HepG2 (cell line): Measurements from ENCODE around the gene RBM8A. TPM values are rescaled to one million over a fixed set of nuclear protein-coding genes. Genes with fewer than 3 reads are reported as not detected.
A peak's percentile ranks its signal among the peaks of the same experiment; 100 is the strongest.

Experiments
- DMAP1 ChIP-seq: IDR thresholded peaks from 2 replicates; pipeline ENCODE4 v1.6.1; 2016
- FOSL1 ChIP-seq: sonication (generic); formaldehyde crosslinking; IDR thresholded peaks from 2 replicates; pipeline ENCODE4 v1.9.0; 2021; ENCODE audit warnings: missing genetic modification reagents, borderline replicate concordance
- HDAC1 ChIP-seq: sonication (generic); formaldehyde crosslinking; IDR thresholded peaks from 2 replicates; pipeline ENCODE4 v1.5.1; 2020; ENCODE audit warnings: mild to moderate bottlenecking, missing genetic modification reagents
- IRX3 ChIP-seq: sonication (generic); formaldehyde crosslinking; IDR thresholded peaks from 2 replicates; pipeline ENCODE4 v1.8.1; 2023; ENCODE audit warnings: mild to moderate bottlenecking, low read depth, missing genetic modification reagents, borderline replicate concordance
- KLF12 ChIP-seq: sonication (generic); formaldehyde crosslinking; IDR thresholded peaks from 2 replicates; pipeline ENCODE4 v1.4.0; 2020; ENCODE audit warnings: missing genetic modification reagents, borderline replicate concordance
- KLF6 ChIP-seq: IDR thresholded peaks from 2 replicates; pipeline ENCODE4 v1.8.0; 2016; ENCODE audit warnings: missing biosample characterization, missing genetic modification reagents
- PPARG ChIP-seq: conservative IDR thresholded peaks from 2 replicates; pipeline ENCODE4 v1.6.1; 2016; ENCODE audit warnings: missing biosample characterization, missing genetic modification reagents
- PTBP1 ChIP-seq: fragments of 200-400 bp; formaldehyde crosslinking; IDR thresholded peaks from 2 replicates; pipeline ENCODE4 v1.6.1; 2018; ENCODE audit warnings: low read length, low read depth; ENCODE audit not compliant: poor library complexity, severe bottlenecking
- SYNCRIP ChIP-seq: fragments of 200-400 bp; formaldehyde crosslinking; IDR thresholded peaks from 2 replicates; pipeline ENCODE4 v1.6.1; 2018; ENCODE audit warnings: mild to moderate bottlenecking, low read depth, low read length; ENCODE audit not compliant: insufficient read depth
- TEAD3 ChIP-seq: optimal IDR thresholded peaks from 2 replicates; pipeline ENCODE3; 2016; ENCODE audit warnings: borderline replicate concordance
- ZBTB33 ChIP-seq: sonication (generic); formaldehyde crosslinking; IDR thresholded peaks from 2 replicates; pipeline ENCODE4 v1.4.0; 2020; ENCODE audit warnings: missing genetic modification reagents
- ZBTB40 ChIP-seq, 2 experiments: fragments of 450-650 bp in 1 of 2; sonication (generic) in 1 of 2; formaldehyde crosslinking in 1 of 2; IDR thresholded peaks; 2 replicates each; pipeline versions ENCODE4 v1.6.1 to v1.8.0; 2016 to 2022; ENCODE audit warnings: antibody characterized with exemption in 1 of 2, mild to moderate bottlenecking in 1 of 2, missing genetic modification reagents in 1 of 2
- ZNF253 ChIP-seq: sonication (generic); formaldehyde crosslinking; IDR thresholded peaks from 2 replicates; pipeline ENCODE4 v1.8.0; 2022; ENCODE audit warnings: mild to moderate bottlenecking, missing genetic modification reagents, borderline replicate concordance
- ZNF350 ChIP-seq: sonication (generic); formaldehyde crosslinking; IDR thresholded peaks from 2 replicates; pipeline ENCODE4 v1.4.0; 2020; ENCODE audit warnings: mild to moderate bottlenecking, low read depth, missing genetic modification reagents, borderline replicate concordance
- ZNF558 ChIP-seq: sonication (generic); formaldehyde crosslinking; IDR thresholded peaks from 2 replicates; pipeline ENCODE4 v1.9.0; 2022; ENCODE audit warnings: mild to moderate bottlenecking, missing genetic modification reagents, borderline replicate concordance
- ZNF772 ChIP-seq: sonication (generic); formaldehyde crosslinking; IDR thresholded peaks from 2 replicates; pipeline ENCODE4 v1.5.0; 2020; ENCODE audit warnings: mild to moderate bottlenecking, missing genetic modification reagents
- ZNF790 ChIP-seq: sonication (generic); formaldehyde crosslinking; IDR thresholded peaks from 2 replicates; pipeline ENCODE4 v1.8.0; 2022; ENCODE audit warnings: missing genetic modification reagents, mild to moderate bottlenecking, borderline replicate concordance
- ZNF83 ChIP-seq: sonication (generic); formaldehyde crosslinking; IDR thresholded peaks from 2 replicates; pipeline ENCODE4 v1.4.0; 2020; ENCODE audit warnings: missing genetic modification reagents, mild to moderate bottlenecking, borderline replicate concordance
- polyA plus RNA-seq, 8 experiments: library from polyadenylated mRNA; depleted of rRNA in 3 of 8; stranded (reverse) in 7 of 8; unstranded in 1 of 8; fragments of >200 nt; fragmentation: Illumina TruSeq in 4 of 8; extraction: Trizol in 4 of 8; gene quantifications; 2 replicates each; pipeline versions ENCODE4 v1.2.1 to v1.2.3, GENCODE V29; 2011 to 2016; ENCODE audit warnings: low read depth in 4 of 8, missing spikeins in 1 of 8, mixed read lengths in 1 of 8; ENCODE audit not compliant: insufficient read depth in 1 of 8
- total RNA-seq, 5 experiments: library from RNA; depleted of rRNA; stranded (reverse); fragments of >200 nt; fragmentation: Illumina TruSeq; extraction: Trizol; gene quantifications; 2 replicates each; pipeline ENCODE4 v1.2.3, GENCODE V29; 2016; ENCODE audit warnings: low read depth in 1 of 5

The RBM8A gene
- total and polyA plus RNA-seq, 2 of the 13 experiments (the other 11 are each of a cell fraction or from before 2014, with no cell fraction given): 106 to 162 TPM

- TF ChIP-seq IRX3 (CRISPR knock-in tag): no peak
- peak; percentile 93 for TF ChIP-seq TEAD3
- peak; percentile 86 for TF ChIP-seq HDAC1 (CRISPR knock-in tag)
- TF ChIP-seq KLF12 (CRISPR knock-in tag): no peak; the same call in 1 of the 2 replicates
- peak; percentile 83; the same call in 1 of the 2 replicates for TF ChIP-seq FOSL1 (CRISPR knock-in tag)
- TF ChIP-seq ZNF772 (CRISPR knock-in tag): peak; percentile 43; the same call in 1 of the 2 replicates
- peak; percentile 93 for TF ChIP-seq ZNF350 (CRISPR knock-in tag)
- TF ChIP-seq ZNF558 (CRISPR knock-in tag): no peak
- no peak for TF ChIP-seq DMAP1 (CRISPR knock-in tag)
- TF ChIP-seq PPARG: peak; percentile 71; the same call in 1 of the 2 replicates
- 0 out of 2 replicates have a peak, but pooled peaks have one; percentile 41 for TF ChIP-seq ZBTB33 (CRISPR knock-in tag)
- no peak for TF ChIP-seq ZBTB40 (IDR thresholded peaks at IDR 0.05)
- no peak for TF ChIP-seq ZBTB40 (CRISPR knock-in tag; IDR thresholded peaks at IDR 0.05)
- no peak for TF ChIP-seq SYNCRIP
- 0 out of 2 replicates have a peak, but pooled peaks have one; percentile 49 for TF ChIP-seq ZNF790
- TF ChIP-seq ZNF83: no peak
- no peak for TF ChIP-seq KLF6 (CRISPR knock-in tag)
- TF ChIP-seq PTBP1: no peak
- TF ChIP-seq ZNF253 (CRISPR knock-in tag): no peak
Measured at GRCh38 chr1:145891587-145892485, 35.4 kb downstream of the RBM8A start (continued).
